ENCODE results near the gene RPRM.

Gene RPRM

DNA sequence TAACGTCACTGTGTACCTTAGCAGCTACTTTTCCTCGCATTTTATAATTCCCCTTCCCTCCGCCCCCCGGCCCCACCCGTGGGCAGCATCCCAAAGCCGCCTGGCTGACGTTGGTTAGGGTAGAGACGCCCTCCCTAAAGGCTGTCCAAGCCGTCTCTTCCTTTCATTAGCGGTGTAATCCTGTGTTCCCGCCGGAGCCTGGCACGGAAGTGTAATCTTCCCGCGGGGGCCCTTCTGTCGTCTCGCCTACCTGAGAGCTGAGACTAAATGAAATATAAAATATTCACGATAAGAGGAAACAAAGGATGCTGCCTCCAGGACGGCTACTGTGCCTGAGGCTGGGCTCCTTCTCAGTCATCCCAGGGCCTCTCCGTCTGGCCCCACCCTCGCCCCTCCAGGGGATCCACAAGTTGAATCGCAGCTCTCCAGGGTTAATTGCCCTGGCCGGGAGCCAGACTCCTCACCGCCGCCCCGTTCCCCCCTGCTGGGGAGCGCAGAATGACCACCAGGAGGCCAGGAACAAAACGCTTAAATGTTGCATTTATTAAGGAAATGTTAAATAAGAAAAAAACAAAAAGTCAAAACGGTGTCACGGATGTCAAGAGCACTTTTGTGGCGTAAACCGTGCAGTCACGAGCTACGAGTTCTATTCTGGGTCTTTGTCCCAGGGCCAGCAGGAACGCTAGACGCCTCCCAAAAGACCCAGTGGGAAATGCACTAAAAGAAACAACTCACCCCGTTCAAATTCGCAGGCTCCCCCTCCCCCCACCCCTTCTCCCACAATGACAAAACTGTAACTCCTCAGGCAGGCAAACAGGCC, 1.5 kb downstream of the RPRM start:
- TF ChIP-seq, protein P1, sequence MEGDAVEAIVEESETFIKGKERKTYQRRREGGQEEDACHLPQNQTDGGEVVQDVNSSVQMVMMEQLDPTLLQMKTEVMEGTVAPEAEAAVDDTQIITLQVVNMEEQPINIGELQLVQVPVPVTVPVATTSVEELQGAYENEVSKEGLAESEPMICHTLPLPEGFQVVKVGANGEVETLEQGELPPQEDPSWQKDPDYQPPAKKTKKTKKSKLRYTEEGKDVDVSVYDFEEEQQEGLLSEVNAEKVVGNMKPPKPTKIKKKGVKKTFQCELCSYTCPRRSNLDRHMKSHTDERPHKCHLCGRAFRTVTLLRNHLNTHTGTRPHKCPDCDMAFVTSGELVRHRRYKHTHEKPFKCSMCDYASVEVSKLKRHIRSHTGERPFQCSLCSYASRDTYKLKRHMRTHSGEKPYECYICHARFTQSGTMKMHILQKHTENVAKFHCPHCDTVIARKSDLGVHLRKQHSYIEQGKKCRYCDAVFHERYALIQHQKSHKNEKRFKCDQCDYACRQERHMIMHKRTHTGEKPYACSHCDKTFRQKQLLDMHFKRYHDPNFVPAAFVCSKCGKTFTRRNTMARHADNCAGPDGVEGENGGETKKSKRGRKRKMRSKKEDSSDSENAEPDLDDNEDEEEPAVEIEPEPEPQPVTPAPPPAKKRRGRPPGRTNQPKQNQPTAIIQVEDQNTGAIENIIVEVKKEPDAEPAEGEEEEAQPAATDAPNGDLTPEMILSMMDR (IDR thresholded peaks at IDR 0.05): no peak
- H3K27ac ChIP-seq: no peak overlapping the region

GRCh38 chr2:153476491-153476815, 2.1 kb downstream of the RPRM start:
- H3K27ac ChIP-seq: no peak overlapping the region
- TF ChIP-seq, protein P1 (IDR thresholded peaks at IDR 0.05): no peak
- TF ChIP-seq ZFX (IDR thresholded peaks at IDR 0.05; ENCODE audit: borderline replicate concordance): no peak

DNA sequence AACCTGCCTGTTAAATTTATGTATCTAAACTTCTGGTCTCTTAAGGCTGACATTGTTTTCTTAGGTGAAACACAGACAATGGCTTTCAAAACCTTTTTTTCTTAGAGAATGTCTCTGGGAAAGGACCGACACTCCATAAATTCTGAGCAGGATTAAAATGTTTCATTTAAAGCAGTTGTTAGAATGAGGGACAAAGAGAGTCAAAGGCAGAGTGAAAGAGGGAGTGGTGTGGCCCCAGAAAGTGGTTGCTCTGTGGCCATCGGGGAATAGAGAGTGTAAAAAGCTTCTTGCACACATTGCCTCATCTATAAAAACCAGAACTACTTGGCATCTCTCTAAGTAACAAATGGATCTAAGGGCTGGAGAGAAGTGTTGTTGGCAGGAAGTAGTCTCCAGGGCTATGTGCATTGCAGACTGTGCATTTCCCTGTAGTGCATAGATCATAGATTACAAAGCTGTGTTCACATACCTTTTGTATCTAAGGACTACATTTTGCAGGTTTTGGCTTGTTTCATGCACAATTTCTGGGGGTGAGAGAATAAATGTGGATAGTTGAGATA, 3.6 kb downstream of the RPRM start:
- no peak overlapping the region for H3K27ac ChIP-seq
- TF ChIP-seq, protein P1 (IDR thresholded peaks at IDR 0.05): no peak
- no peak for TF ChIP-seq ZFX (IDR thresholded peaks at IDR 0.05; ENCODE audit: borderline replicate concordance)

DNA sequence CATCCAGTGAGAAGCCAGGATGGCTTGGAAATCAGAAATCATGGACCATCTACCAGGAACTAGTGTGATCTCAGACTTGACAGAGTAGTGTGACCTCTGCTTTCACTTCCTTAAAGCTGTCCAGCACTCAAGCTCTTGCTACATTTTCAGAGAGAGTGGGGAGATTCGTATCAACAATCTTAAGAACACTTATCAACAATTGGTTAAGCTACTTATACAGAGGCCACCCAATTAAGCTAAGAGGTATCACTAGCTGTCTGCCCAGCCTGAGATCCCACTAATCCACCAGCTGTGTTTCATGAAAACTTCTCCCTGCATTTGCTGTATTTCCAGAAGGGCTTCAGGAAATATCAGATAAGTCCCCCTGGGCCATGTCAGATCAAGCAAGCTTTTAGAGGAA, 4.2 kb downstream of the RPRM start:
- H3K27ac ChIP-seq: no peak overlapping the region
- TF ChIP-seq ZFX (IDR thresholded peaks at IDR 0.05; ENCODE audit: borderline replicate concordance): no peak
- TF ChIP-seq, protein P1 (IDR thresholded peaks at IDR 0.05): no peak

GRCh38 chr2:153470867-153471266, 7.7 kb downstream of the RPRM start:
- H3K27ac ChIP-seq: no peak overlapping the region
- TF ChIP-seq, protein P1 (IDR thresholded peaks at IDR 0.05): no peak
- no peak for TF ChIP-seq ZFX (IDR thresholded peaks at IDR 0.05; ENCODE audit: borderline replicate concordance)

DNA sequence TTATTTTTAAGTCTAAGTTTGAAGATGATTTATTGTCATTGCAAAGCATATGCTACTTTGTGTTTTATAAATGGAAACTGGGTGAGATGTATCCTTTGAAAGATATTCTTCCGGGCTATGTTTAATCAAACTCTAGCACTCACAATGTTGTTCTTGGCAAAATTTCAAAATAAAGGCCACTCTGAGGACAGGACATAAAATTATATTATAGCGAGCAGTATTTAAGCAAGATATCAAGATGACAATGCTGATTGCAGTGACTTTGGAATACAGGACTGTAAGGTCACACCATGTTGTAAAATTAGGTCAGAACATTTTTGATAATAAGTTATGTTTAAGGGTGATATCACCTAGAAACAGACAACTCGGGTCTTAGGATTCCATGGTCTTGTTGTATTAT, 14.2 kb downstream of the RPRM start:
- no peak overlapping the region for H3K27ac ChIP-seq
- no peak for TF ChIP-seq ZFX (IDR thresholded peaks at IDR 0.05; ENCODE audit: borderline replicate concordance)
- TF ChIP-seq, protein P1 (IDR thresholded peaks at IDR 0.05): no peak

- TF ChIP-seq ZFX (IDR thresholded peaks at IDR 0.05; ENCODE audit: borderline replicate concordance): no peak
- TF ChIP-seq, protein P1 (IDR thresholded peaks at IDR 0.05): no peak
- H3K27ac ChIP-seq: no peak overlapping the region
These were observed 16.2 kb downstream of the RPRM start for GRCh38 chr2:153462338-153462859.

All from 22Rv1 (cell line).